KOPT-K1 (cell line): ENCODE data around the gene MINK1.
A peak's percentile ranks its signal among the peaks of the same experiment; 100 is the strongest.
"Not testable (repeated sequence)": the region's sequence is repeated elsewhere in the genome, so short reads cannot be mapped to it uniquely, and the experiment has no call there.

ENCODE experiments used
- H3K27ac ChIP-seq: fragments of 200-600 bp; sonication (generic); 2 replicates; pipeline ENCODE4 v1.5.1; 2016; ENCODE audit warnings: antibody characterized with exemption, mild to moderate bottlenecking, low read depth, low read length; ENCODE audit not compliant: poor library complexity, severe bottlenecking
- H3K36me3 ChIP-seq: fragments of 200-600 bp; sonication (generic); 2 replicates; pipeline ENCODE4 v1.5.1; 2017; ENCODE audit warnings: antibody characterized with exemption, mild to moderate bottlenecking, low read length, moderate library complexity; ENCODE audit not compliant: insufficient read depth
- H3K9me3 ChIP-seq: fragments of 200-600 bp; sonication (generic); 2 replicates; pipeline ENCODE4 v1.5.1; 2017; ENCODE audit warnings: antibody characterized with exemption, low read length, mild to moderate bottlenecking; ENCODE audit not compliant: insufficient read depth, poor library complexity, severe bottlenecking

Gene MINK1

GRCh38 chr17:4902540-4902939 is 69.4 kb downstream of the MINK1 start:
- no peaks in the 10 kb centered on the region for H3K9me3 ChIP-seq
- no peaks in the 10 kb centered on the region for H3K36me3 ChIP-seq
- H3K27ac ChIP-seq, result peak overlapping the region; percentile 39

DNA sequence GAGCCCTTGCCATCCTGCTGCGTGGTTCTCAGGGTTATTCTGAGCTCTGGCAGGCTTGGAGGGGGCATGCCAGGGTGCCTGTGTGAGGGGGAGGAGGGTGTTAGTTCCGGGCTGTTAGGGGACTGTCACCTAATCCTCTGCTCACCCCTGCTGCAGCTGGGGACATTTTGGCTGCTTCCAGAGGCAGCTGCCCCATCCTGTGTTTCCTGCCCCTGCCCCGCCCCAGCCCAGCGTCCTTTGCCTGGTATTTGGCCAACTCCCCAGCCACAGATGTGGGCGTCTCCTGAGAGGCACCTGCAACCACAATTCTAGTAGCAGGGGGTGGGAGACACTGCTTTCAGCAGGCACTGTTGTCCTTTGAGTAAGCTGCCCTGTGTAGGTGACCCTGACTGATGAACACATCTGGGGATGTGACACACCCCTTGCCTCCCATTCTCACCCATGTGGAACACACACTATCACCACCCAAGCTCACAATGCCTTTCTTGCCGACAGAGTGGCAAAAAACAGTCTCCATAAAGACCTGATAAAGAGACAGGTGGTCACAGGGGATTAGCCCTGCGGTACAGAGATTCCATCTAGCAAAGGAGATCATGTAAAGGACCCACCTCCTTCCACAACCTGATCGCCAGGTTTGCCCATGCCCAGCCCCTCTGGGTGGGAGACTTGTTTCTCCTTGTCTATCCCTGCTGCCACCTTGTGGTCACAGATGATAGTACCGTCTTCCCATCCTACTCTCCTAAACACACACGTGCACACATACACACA is 70.1 kb downstream of the MINK1 start, which contains the start of gene CHRNE:
Gene CHRNE (minus strand): TSS at position 48 of the 768 bp plus-strand sequence. CDS start 35 bp downstream, at position 13.
- H3K27ac ChIP-seq, result peak within 1 kb of the TSS; percentile 39
- no peaks in the 10 kb centered on the region for H3K36me3 ChIP-seq
- no peaks in the 10 kb centered on the region for H3K9me3 ChIP-seq

- H3K36me3 ChIP-seq, H3K9me3 ChIP-seq, H3K27ac ChIP-seq: not testable (repeated sequence)
Measured at GRCh38 chr17:4906642-4907041, 73.5 kb downstream of the MINK1 start.

DNA sequence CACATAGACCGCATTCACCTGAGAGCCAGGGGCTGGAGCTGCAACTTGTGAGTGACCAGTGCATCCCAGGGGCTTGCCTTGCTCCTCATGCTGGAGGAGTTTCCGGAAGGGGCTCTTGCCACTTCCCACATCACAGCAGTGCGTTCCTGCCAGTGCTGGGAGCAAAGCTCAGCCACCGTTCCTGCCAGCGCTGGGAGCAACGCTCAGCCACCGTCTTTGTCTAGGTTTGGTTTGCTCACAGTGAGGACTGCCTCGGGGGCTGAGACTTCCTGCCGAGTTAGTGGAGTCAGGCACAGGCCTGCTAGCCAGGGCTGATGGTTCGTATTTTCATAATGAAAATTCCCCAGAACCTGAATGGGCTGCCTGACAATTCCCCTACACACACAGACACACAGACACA is 75.2 kb downstream of the MINK1 start:
- H3K9me3 ChIP-seq, result no peaks in the 10 kb centered on the region
- H3K27ac ChIP-seq, result peak overlapping the region; percentile 48
- no peaks in the 10 kb centered on the region for H3K36me3 ChIP-seq

DNA sequence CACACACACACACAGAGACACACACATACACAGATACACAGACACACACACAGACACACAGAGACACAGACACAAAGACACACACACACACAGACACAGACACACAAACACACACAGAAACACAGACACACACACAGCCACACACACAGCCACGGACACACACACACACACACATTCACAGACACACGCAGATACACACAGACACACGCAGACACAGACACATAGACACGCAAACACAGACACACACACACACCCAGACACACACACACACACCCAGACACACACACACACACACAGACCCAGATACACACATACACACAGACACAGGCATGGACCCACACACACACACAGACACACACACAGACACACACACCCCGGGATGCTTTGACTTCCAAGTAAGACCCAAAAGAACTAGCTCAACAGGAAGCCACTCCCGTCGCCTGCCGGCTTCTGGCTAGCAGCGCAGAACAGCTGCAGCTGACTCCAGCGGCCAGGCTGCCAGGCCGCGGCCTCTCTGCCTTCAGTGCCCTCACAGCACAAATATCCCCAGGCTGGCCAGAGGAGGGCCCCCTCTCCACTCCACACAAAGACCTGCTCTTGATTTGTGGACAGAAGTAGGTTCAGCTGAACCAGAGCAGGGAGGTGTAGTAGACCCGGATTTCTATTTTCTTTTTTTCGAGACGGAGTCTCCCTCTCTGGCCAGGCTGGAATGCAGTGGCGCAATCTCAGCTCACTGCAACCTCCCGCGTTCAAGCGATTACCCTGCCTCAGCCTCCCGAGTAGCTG is 75.8 kb downstream of the MINK1 start:
- Histone ChIP-seq H3K36me3 (no peaks in the 10 kb centered on the region), H3K9me3 (no peaks in the 10 kb centered on the region), H3K27ac (peak overlapping the region; percentile 48)

GRCh38 chr17:4913994-4914393 is 80.9 kb downstream of the MINK1 start:
- H3K27ac ChIP-seq, result no peak overlapping the region
- H3K36me3 ChIP-seq, result no peaks in the 10 kb centered on the region
- no peaks in the 10 kb centered on the region for H3K9me3 ChIP-seq

DNA sequence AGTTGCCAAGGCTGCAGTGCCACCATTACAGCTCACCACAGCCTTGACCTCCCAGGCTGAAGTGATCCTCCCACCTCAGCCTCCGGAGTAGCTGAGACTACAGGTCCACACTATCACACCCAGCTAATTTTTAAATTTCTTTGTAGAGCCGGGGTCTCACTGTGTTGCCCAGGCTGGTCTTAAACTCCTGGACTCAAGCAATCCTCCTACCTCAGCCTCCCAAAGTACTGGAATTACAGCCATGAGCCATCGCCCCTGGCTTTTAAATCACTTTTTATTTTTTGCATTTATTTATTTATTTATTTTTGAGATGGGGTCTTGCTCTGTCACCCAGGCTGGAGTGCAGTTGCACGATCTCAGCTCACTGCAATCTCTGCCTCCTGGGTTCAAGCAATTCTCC is 81.4 kb downstream of the MINK1 start:
- H3K9me3 ChIP-seq, result not testable (repeated sequence)

GRCh38 chr17:4919511-4920047 is 86.4 kb downstream of the MINK1 start:
- H3K36me3 ChIP-seq, result no peaks in the 10 kb centered on the region
- no peaks in the 10 kb centered on the region for H3K9me3 ChIP-seq
- no peak overlapping the region for H3K27ac ChIP-seq

More for the DNA sequence above, 81.4 kb downstream of the MINK1 start:
- not testable (repeated sequence) for H3K36me3 ChIP-seq, H3K27ac ChIP-seq

DNA sequence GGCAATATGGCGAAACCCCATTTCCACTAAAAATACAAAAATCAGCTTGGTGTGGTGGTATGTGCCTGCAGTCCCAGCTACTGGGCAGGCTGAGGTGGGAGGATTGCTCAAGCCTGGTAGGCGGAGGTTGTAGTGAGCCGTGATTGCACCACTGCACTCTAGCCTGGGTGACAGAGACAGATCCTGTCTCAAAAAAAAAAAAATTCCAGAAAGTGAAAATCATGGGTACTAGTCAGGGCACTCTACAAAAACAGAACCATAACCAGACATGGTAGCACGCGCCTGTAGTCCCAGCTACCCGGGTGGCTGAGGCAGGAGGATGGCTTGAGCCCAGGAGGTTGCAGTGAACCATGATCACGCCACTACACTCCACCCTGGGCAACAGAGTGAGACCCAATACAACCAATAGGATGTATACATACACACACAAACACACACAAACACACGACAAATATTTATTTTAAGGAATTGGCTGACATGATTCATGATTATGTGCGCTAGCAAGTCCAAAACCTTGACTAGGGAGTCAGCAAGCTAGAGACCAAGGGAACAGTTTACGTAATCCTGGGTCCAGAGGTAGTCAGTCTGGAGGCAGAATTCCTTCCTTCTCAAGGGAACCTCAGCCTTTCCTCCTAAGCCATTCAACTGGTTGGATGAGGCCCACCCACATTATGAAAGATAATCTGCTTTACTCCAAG is 87.4 kb downstream of the MINK1 start:
- Histone ChIP-seq H3K9me3 (no peaks in the 10 kb centered on the region), H3K36me3 (no peaks in the 10 kb centered on the region), H3K27ac (no peak overlapping the region)

DNA sequence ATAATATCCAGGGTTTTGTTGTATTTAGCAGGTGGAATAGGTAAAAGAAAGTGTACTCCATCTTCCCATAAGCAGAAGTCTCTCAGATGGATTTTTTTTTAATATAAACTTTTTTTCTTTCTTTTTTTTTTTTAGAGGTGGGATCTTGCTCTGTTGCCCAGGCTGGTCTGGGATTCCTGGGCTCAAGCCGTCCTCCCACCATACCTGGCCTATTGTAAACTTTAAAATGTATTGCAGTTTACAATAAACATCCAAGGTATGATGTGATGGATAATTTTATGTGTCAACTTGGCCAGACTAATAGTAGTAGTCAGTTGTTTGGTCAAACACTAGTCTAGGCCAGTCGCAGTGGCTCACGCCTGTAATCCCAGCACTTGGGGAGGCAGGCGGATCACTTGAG is 88.2 kb downstream of the MINK1 start:
- no peaks in the 10 kb centered on the region for H3K9me3 ChIP-seq
- no peaks in the 10 kb centered on the region for H3K36me3 ChIP-seq
- H3K27ac ChIP-seq, result no peak overlapping the region

GRCh38 chr17:4926577-4927335 is 93.6 kb downstream of the MINK1 start:
- not testable (repeated sequence) for H3K9me3 ChIP-seq, H3K27ac ChIP-seq
- H3K36me3 ChIP-seq, result peaks cover 29% of the 10 kb centered on the region

- H3K9me3 ChIP-seq, result no peaks in the 10 kb centered on the region
- H3K27ac ChIP-seq, result no peak overlapping the region
Measured at GRCh38 chr17:4928881-4929280, 95.7 kb downstream of the MINK1 start.

DNA sequence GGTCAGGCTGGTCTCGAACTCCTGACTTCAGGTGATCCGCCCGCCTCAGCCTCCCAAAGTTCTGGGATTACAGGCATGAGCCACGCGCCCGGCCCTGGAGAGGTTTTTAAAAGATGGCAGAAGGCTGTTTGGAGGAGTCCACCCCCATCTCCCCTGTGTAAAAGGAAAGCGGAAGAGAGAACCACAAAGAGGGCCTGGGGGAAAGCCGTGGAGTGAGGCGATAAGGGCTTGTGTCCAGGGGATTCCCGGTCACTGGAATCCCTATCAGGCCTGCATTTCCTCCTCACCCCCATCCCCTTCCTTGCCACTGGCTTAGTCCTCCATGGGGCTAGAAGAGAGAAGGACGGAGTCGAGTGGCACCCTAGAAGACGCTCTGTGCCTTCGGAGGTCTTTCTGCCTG is 98.8 kb downstream of the MINK1 start, which contains the start of gene GP1BA:
Gene GP1BA (plus strand): TSS at position 315 of the 400 bp plus-strand sequence. CDS start 328 bp downstream, outside the sequence.
- Histone ChIP-seq H3K27ac (no peak within 1 kb of the TSS), H3K36me3 (peaks cover 55% of the 10 kb centered on the region), H3K9me3 (no peaks in the 10 kb centered on the region)

More at GRCh38 chr17:4928881-4929280, 95.7 kb downstream of the MINK1 start:
- H3K36me3 ChIP-seq, result peaks cover 38% of the 10 kb centered on the region

- H3K36me3 ChIP-seq, result peaks cover 62% of the 10 kb centered on the region
Measured at GRCh38 chr17:4932756-4933155, 99.6 kb downstream of the MINK1 start.

More at GRCh38 chr17:4932756-4933155, 99.6 kb downstream of the MINK1 start:
- no peaks in the 10 kb centered on the region for H3K9me3 ChIP-seq
- no peak overlapping the region for H3K27ac ChIP-seq
